A549 (cell line): Measurements from ENCODE around the gene GPSM1. TPM values are rescaled to one million over a fixed set of nuclear protein-coding genes. Genes with fewer than 3 reads are reported as not detected.

Experiments
- BCL3 ChIP-seq: fragments of >200 bp; sonication (Bioruptor Twin); formaldehyde crosslinking; IDR thresholded peaks from 3 replicates; pipeline ENCODE4 v1.6.1; 2016
- CBX2 ChIP-seq: fragments of 200-600 bp; sonication (generic); IDR thresholded peaks from 2 replicates; pipeline ENCODE4 v1.6.1; 2016; ENCODE audit warnings: low read depth, mild to moderate bottlenecking, borderline replicate concordance
- CHD2 ChIP-seq: fragments of 150-350 bp; IDR thresholded peaks from 2 replicates; pipeline ENCODE4 v1.6.1; 2014; ENCODE audit warnings: low read length; ENCODE audit not compliant: partially characterized antibody
- CTCF ChIP-seq: fragments of >200 bp; sonication (Bioruptor Twin); formaldehyde crosslinking; IDR thresholded peaks from 3 replicates; pipeline ENCODE4 v1.5.1; 2016
- EHF ChIP-seq: fragments of 250-450 bp; sonication (Bioruptor Pico); IDR thresholded peaks from 2 replicates; pipeline ENCODE4 v1.5.0; 2020; ENCODE audit warnings: mild to moderate bottlenecking
- EHMT2 ChIP-seq: fragments of 200-600 bp; sonication (generic); IDR thresholded peaks from 2 replicates; pipeline ENCODE4 v1.6.1; 2016; ENCODE audit warnings: antibody characterized with exemption, low read depth, mild to moderate bottlenecking, moderate library complexity
- EP300 ChIP-seq, 2 experiments: fragments of >200 bp; sonication (Bioruptor Twin); formaldehyde crosslinking; IDR thresholded peaks; 2 replicates in 1 of 2; 3 replicates in 1 of 2; pipeline ENCODE4 v1.6.1; 2016 to 2017
- ESRRA ChIP-seq: fragments of 150-350 bp; IDR thresholded peaks from 2 replicates; pipeline ENCODE4 v1.6.1; 2014; ENCODE audit warnings: mild to moderate bottlenecking, low read length, borderline replicate concordance
- FOSB ChIP-seq: fragments of 250-450 bp; sonication (Bioruptor Pico); IDR thresholded peaks from 2 replicates; pipeline ENCODE4 v1.5.0; 2020; ENCODE audit warnings: mild to moderate bottlenecking, moderate library complexity
- FOSL2 ChIP-seq, 2 experiments: fragments of 450-650 bp in 1 of 2; fragments of >200 bp in 1 of 2; sonication (Bioruptor Twin) in 1 of 2; formaldehyde crosslinking; IDR thresholded peaks; 2 replicates each; pipeline versions ENCODE4 v1.5.0 to v1.6.1; 2016 to 2020; ENCODE audit warnings: mild to moderate bottlenecking in 1 of 2, moderate library complexity in 1 of 2
- HEYL ChIP-seq: fragments of 250-450 bp; sonication (Bioruptor Pico); IDR thresholded peaks from 2 replicates; pipeline ENCODE4 v1.8.0; 2021; ENCODE audit warnings: mild to moderate bottlenecking, moderate library complexity
- HMGXB4 ChIP-seq: fragments of 250-450 bp; sonication (Bioruptor Pico); IDR thresholded peaks from 2 replicates; pipeline ENCODE4 v1.5.0; 2021; ENCODE audit warnings: mild to moderate bottlenecking, moderate library complexity, borderline replicate concordance
- HOXB13 ChIP-seq: fragments of 250-450 bp; sonication (Bioruptor Pico); IDR thresholded peaks from 2 replicates; pipeline ENCODE4 v1.5.0; 2020; ENCODE audit warnings: low read depth, mild to moderate bottlenecking, moderate library complexity
- JUN ChIP-seq, 2 experiments: fragments of >200 bp; sonication (Bioruptor Twin); formaldehyde crosslinking; IDR thresholded peaks; 2 replicates in 1 of 2; 3 replicates in 1 of 2; pipeline ENCODE4 v1.6.1; 2016 to 2017
- KDM1A ChIP-seq: fragments of 200-600 bp; sonication (generic); IDR thresholded peaks from 2 replicates; pipeline ENCODE4 v1.6.1; 2016; ENCODE audit warnings: low read depth, mild to moderate bottlenecking
- MAFK ChIP-seq: fragments of 450-650 bp; IDR thresholded peaks from 2 replicates; pipeline ENCODE4 v1.6.1; 2014; ENCODE audit not compliant: partially characterized antibody
- MYC ChIP-seq: IDR thresholded peaks from 2 replicates; pipeline ENCODE4 v1.6.1; 2012; ENCODE audit warnings: mild to moderate bottlenecking, inconsistent platforms, low read length, improper control_type of control experiment, borderline replicate concordance
- NFE2L2 ChIP-seq: fragments of 150-350 bp; conservative IDR thresholded peaks from 2 replicates; pipeline ENCODE4 v1.6.1; 2014; ENCODE audit warnings: low read length
- NR3C1 ChIP-seq: fragments of >200 bp; sonication (Bioruptor Twin); formaldehyde crosslinking; IDR thresholded peaks from 3 replicates; pipeline ENCODE4 v1.6.1; 2017
- POLR2A ChIP-seq: IDR thresholded peaks from 2 replicates; pipeline ENCODE4 v1.6.1; 2012; ENCODE audit warnings: mild to moderate bottlenecking, low read length
- RCOR1 ChIP-seq: fragments of 150-350 bp; IDR thresholded peaks from 2 replicates; pipeline ENCODE4 v1.6.1; 2014; ENCODE audit warnings: antibody characterized with exemption, low read length, low read depth
- REST ChIP-seq: fragments of 200-600 bp; sonication (generic); IDR thresholded peaks from 2 replicates; pipeline ENCODE4 v1.6.1; 2016; ENCODE audit warnings: antibody characterized with exemption, mild to moderate bottlenecking, moderate library complexity
- RFX5 ChIP-seq: fragments of 450-650 bp; IDR thresholded peaks from 2 replicates; pipeline ENCODE4 v1.7.1; 2014; ENCODE audit warnings: antibody characterized with exemption, mild to moderate bottlenecking, moderate library complexity
- SREBF2 ChIP-seq: fragments of 450-650 bp; IDR thresholded peaks from 2 replicates; pipeline ENCODE4 v1.6.1; 2014; ENCODE audit warnings: mild to moderate bottlenecking, moderate library complexity
- USF2 ChIP-seq: fragments of 450-650 bp; IDR thresholded peaks from 2 replicates; pipeline ENCODE4 v1.6.1; 2014; ENCODE audit warnings: antibody characterized with exemption
- ZC3H11A ChIP-seq: fragments of 450-650 bp; IDR thresholded peaks from 2 replicates; pipeline ENCODE4 v1.6.1; 2014; ENCODE audit warnings: antibody characterized with exemption, mild to moderate bottlenecking
- ZSCAN20 ChIP-seq: fragments of 250-450 bp; sonication (Bioruptor Pico); IDR thresholded peaks from 2 replicates; pipeline ENCODE4 v1.8.0; 2022; ENCODE audit warnings: mild to moderate bottlenecking, moderate library complexity
- polyA plus RNA-seq, 4 experiments: library from polyadenylated mRNA; depleted of rRNA in 3 of 4; stranded (reverse); fragments of >200 nt; fragmentation: RNase III in 1 of 4; extraction: RNeasy Plus Mini Kit Qiagen cat#74134 plus additional on column Dnase treatment in 1 of 4; gene quantifications; 2 replicates in 3 of 4; 3 replicates in 1 of 4; pipeline ENCODE4 v1.2.3, GENCODE V29; 2011 to 2017

GPSM1 gene
- polyA plus RNA-seq, 2 of the 4 experiments (the other 2 are of a cell fraction): 2.1 to 8.8 TPM

GRCh38 chr9:136363106-136363948 is 36.0 kb downstream of the GPSM1 start, which contains the start of gene DNLZ (continued):
- TF ChIP-seq EHF (CRISPR knock-in tag) (0 out of 2 replicates have a peak, but pooled peaks have one; percentile 34), HMGXB4 (CRISPR knock-in tag) (no peak), CBX2 (no peak), HOXB13 (no peak), MAFK (no peak), REST (no peak), USF2 (no peak), EP300 (IDR thresholded peaks at IDR 0.05) (no peak), FOSB (no peak), ZC3H11A (no peak), NFE2L2 (no peak), NR3C1 (no peak), CHD2 (no peak), SREBF2 (no peak), JUN (IDR thresholded peaks at IDR 0.05) (peak; percentile 89 to 99), FOSL2 (IDR thresholded peaks at IDR 0.05) (no peak), FOSL2 (CRISPR knock-in tag; IDR thresholded peaks at IDR 0.05) (peak; percentile 15; the same call in 1 of the 2 replicates), RFX5 (no peak; the same call in 1 of the 2 replicates), ZSCAN20 (CRISPR knock-in tag) (peak; percentile 35; the same call in 1 of the 2 replicates), CTCF (peak; percentile 97), KDM1A (no peak), HEYL (CRISPR knock-in tag) (no peak), MYC (peak; percentile 97), ESRRA (no peak), BCL3 (peak; percentile 94), POLR2A (peak; percentile 76), RCOR1 (no peak), EHMT2 (no peak)
